H1 (cell line): ENCODE measurements around the gene FABP6. TPM values are rescaled to one million over a fixed set of nuclear protein-coding genes. Genes with fewer than 3 reads are reported as not detected.

Experiments used
- CTCF ChIA-PET: fragments of 300-600 bp; sonication (Branson Sonifier 250); formaldehyde crosslinking; loops from one replicate; lab custom pipeline; 2021; ENCODE audit not compliant: partially characterized antibody; lab: Charles Lee
- POLR2A ChIA-PET: fragments of 300-600 bp; sonication (Branson Sonifier 250); formaldehyde crosslinking; loops from one replicate; lab custom pipeline; 2021; ENCODE audit warnings: inconsistent platforms; ENCODE audit not compliant: partially characterized antibody; lab: Charles Lee
- DNase-seq, 2 experiments: peaks; one replicate each; pipeline versions ENCODE4 v3.0.0 to v3.0.0-alpha.2; 2010 to 2022; ENCODE audit warnings: low spot score in 2 of 2, low read depth in 1 of 2, mixed read lengths in 1 of 2
- FAIRE-seq: peaks from 2 replicates; lab custom pipeline; 2011; peaks lifted over from hg19 to GRCh38; lab: Jason Lieb, UNC
- H2AFZ ChIP-seq: 2 replicates; pipeline ENCODE4 v1.8.1; 2012; ENCODE audit warnings: low read length, inconsistent platforms
- H2AK5ac ChIP-seq: 2 replicates; pipeline ENCODE4 v1.6.1; 2013; ENCODE audit warnings: low read depth, low read length
- H2BK120ac ChIP-seq: replicated peaks from 2 replicates; pipeline ENCODE3; 2013; ENCODE audit warnings: low read depth, low read length, inconsistent platforms
- H2BK12ac ChIP-seq: 2 replicates; pipeline ENCODE4 v1.6.1; 2013; ENCODE audit warnings: low read depth, low read length
- H2BK15ac ChIP-seq: 2 replicates; pipeline ENCODE4 v1.6.1; 2013; ENCODE audit warnings: low read length
- H2BK20ac ChIP-seq: 2 replicates; pipeline ENCODE4 v1.6.1; 2013; ENCODE audit warnings: low read length
- H2BK5ac ChIP-seq: 2 replicates; pipeline ENCODE4 v1.6.1; 2013; ENCODE audit warnings: low read depth, low read length
- H3K14ac ChIP-seq: 2 replicates; pipeline ENCODE4 v1.6.1; 2013; ENCODE audit warnings: inconsistent platforms; ENCODE audit not compliant: insufficient read length
- H3K18ac ChIP-seq: 2 replicates; pipeline ENCODE4 v1.6.1; 2013; ENCODE audit warnings: low read length; ENCODE audit errors: extremely low read depth
- H3K23ac ChIP-seq: 2 replicates; pipeline ENCODE4 v1.6.1; 2013; ENCODE audit warnings: inconsistent platforms; ENCODE audit not compliant: insufficient read length
- H3K23me2 ChIP-seq: 2 replicates; pipeline ENCODE4 v1.6.1; 2013; ENCODE audit warnings: low read depth, low read length
- H3K27ac ChIP-seq: 2 replicates; pipeline ENCODE4 v1.6.1; 2011; ENCODE audit warnings: low read depth, low read length, inconsistent platforms
- H3K27me3 ChIP-seq, 4 experiments: replicated peaks in 1 of 4; 1 replicate in 1 of 4; 2 replicates in 3 of 4; pipeline versions ENCODE4 v1.6.1 to v1.8.1; 2011 to 2013; ENCODE audit warnings: low read length in 3 of 4, mild to moderate bottlenecking in 3 of 4, inconsistent platforms in 2 of 4, mixed read lengths in 2 of 4, moderate library complexity in 1 of 4; ENCODE audit not compliant: control insufficient read depth in 3 of 4, insufficient read depth in 3 of 4; ENCODE audit errors: extremely low read depth in 1 of 4
- H3K36me3 ChIP-seq, 4 experiments: 2 replicates each; pipeline versions ENCODE4 v1.6.1 to v1.8.1; 2011 to 2013; ENCODE audit warnings: mild to moderate bottlenecking in 4 of 4, low read length in 3 of 4, moderate library complexity in 2 of 4, control low read depth in 1 of 4, inconsistent platforms in 1 of 4; ENCODE audit not compliant: insufficient read depth in 4 of 4, control insufficient read depth in 2 of 4
- H3K4ac ChIP-seq: replicated peaks from 2 replicates; pipeline ENCODE3; 2013; ENCODE audit warnings: low read length, low read depth, mixed read lengths, inconsistent platforms; ENCODE audit not compliant: insufficient read length
- H3K4me1 ChIP-seq, 4 experiments: replicated peaks in 1 of 4; 1 replicate in 1 of 4; 2 replicates in 3 of 4; pipeline versions ENCODE4 v1.6.1 to v1.8.1; 2011 to 2013; ENCODE audit warnings: low read length in 3 of 4, inconsistent platforms in 2 of 4, mixed read lengths in 1 of 4; ENCODE audit not compliant: insufficient read depth in 4 of 4, control insufficient read depth in 3 of 4
- H3K4me2 ChIP-seq, 2 experiments: 2 replicates each; pipeline versions ENCODE4 v1.6.1 to v1.8.1; 2011 to 2013; ENCODE audit warnings: low read depth in 2 of 2, low read length in 2 of 2, control low read depth in 1 of 2, inconsistent platforms in 1 of 2, mild to moderate bottlenecking in 1 of 2; ENCODE audit not compliant: insufficient read depth in 1 of 2
- H3K4me3 ChIP-seq, 4 experiments: fragments of 200-600, 300-600 bp in 1 of 4; sonication (generic), shearing (Covaris generic), sonication (Bioruptor Twin) in 1 of 4; 2 replicates each; pipeline versions ENCODE4 v1.5.1 to v1.8.1; 2011 to 2016; ENCODE audit warnings: low read length in 4 of 4, low read depth in 3 of 4, control low read depth in 2 of 4, inconsistent platforms in 2 of 4, mild to moderate bottlenecking in 2 of 4, mixed read lengths in 1 of 4, moderate library complexity in 1 of 4; ENCODE audit not compliant: insufficient read depth in 2 of 4; ENCODE audit errors: extremely low read depth in 1 of 4
- H3K56ac ChIP-seq: replicated peaks from 2 replicates; pipeline ENCODE3; 2013; ENCODE audit warnings: low read depth, mild to moderate bottlenecking, mixed read lengths, low read length, inconsistent platforms; ENCODE audit not compliant: insufficient read length
- H3K79me1 ChIP-seq: 2 replicates; pipeline ENCODE4 v1.6.1; 2013; ENCODE audit warnings: low read depth, low read length, control low read depth
- H3K79me2 ChIP-seq, 2 experiments: 2 replicates each; pipeline versions ENCODE4 v1.6.1 to v1.8.1; 2012 to 2013; ENCODE audit warnings: low read length in 2 of 2, mild to moderate bottlenecking in 2 of 2, inconsistent platforms in 1 of 2; ENCODE audit not compliant: insufficient read depth in 2 of 2, control insufficient read depth in 1 of 2
- H3K9ac ChIP-seq, 4 experiments: replicated peaks in 1 of 4; 1 replicate in 1 of 4; 2 replicates in 3 of 4; pipeline versions ENCODE4 v1.6.1 to v1.8.1; 2011 to 2013; ENCODE audit warnings: low read depth in 3 of 4, low read length in 3 of 4, control low read depth in 2 of 4, mild to moderate bottlenecking in 2 of 4, moderate library complexity in 2 of 4, inconsistent platforms in 1 of 4; ENCODE audit errors: extremely low read depth in 1 of 4
- H3K9me3 ChIP-seq, 2 experiments: 2 replicates each; pipeline versions ENCODE4 v1.6.1 to v1.8.1; 2012 to 2013; ENCODE audit warnings: mild to moderate bottlenecking in 2 of 2, moderate library complexity in 2 of 2, control low read depth in 1 of 2, inconsistent platforms in 1 of 2, low read depth in 1 of 2, low read length in 1 of 2, mixed read lengths in 1 of 2; ENCODE audit not compliant: insufficient read depth in 2 of 2
- H4K20me1 ChIP-seq, 2 experiments: replicated peaks in 1 of 2; 2 replicates each; pipeline versions ENCODE3 to v1.8.1; 2011 to 2013; ENCODE audit warnings: inconsistent platforms in 2 of 2, low read length in 2 of 2, mild to moderate bottlenecking in 1 of 2; ENCODE audit not compliant: insufficient read depth in 2 of 2, control insufficient read depth in 1 of 2
- H4K5ac ChIP-seq: 2 replicates; pipeline ENCODE4 v1.6.1; 2013; ENCODE audit warnings: low read length, low read depth, mixed read lengths, inconsistent platforms; ENCODE audit not compliant: insufficient read length
- H4K8ac ChIP-seq: 2 replicates; pipeline ENCODE4 v1.8.0; 2013; ENCODE audit warnings: mild to moderate bottlenecking, moderate library complexity, low read length, inconsistent platforms; ENCODE audit not compliant: insufficient read depth; ENCODE audit errors: extremely low read depth
- H4K91ac ChIP-seq: replicated peaks from 2 replicates; pipeline ENCODE3; 2013; ENCODE audit warnings: low read length, mixed read lengths, inconsistent platforms; ENCODE audit not compliant: insufficient read length
- CHD2 ChIP-seq: IDR thresholded peaks from 2 replicates; pipeline ENCODE4 v1.6.1; 2012; ENCODE audit warnings: low read length, improper control_type of control experiment
- CTCF ChIP-seq, 3 experiments: IDR thresholded peaks; 1 replicate in 2 of 3; 2 replicates in 1 of 3; pipeline versions ENCODE4 v1.5.1 to v1.6.1; 2011; ENCODE audit warnings: low read length in 3 of 3, mild to moderate bottlenecking in 3 of 3, inconsistent platforms in 2 of 3, low read depth in 1 of 3, moderate library complexity in 1 of 3; ENCODE audit not compliant: insufficient read depth in 1 of 3; ENCODE audit errors: control extremely low read depth in 1 of 3
- EZH2 ChIP-seq: fragments of 200-600 bp; sonication (generic); IDR thresholded peaks from 2 replicates; pipeline ENCODE4 v1.7.1; 2012; ENCODE audit warnings: low read depth, mild to moderate bottlenecking, moderate library complexity, low read length, inconsistent platforms; ENCODE audit not compliant: severe bottlenecking
- JUN ChIP-seq: IDR thresholded peaks from 2 replicates; pipeline ENCODE4 v1.6.1; 2011; ENCODE audit warnings: low read depth, mild to moderate bottlenecking, improper control_type of control experiment, low read length
- KDM4A ChIP-seq: IDR thresholded peaks from one replicate; pipeline ENCODE4 v1.7.1; 2012; ENCODE audit warnings: low read depth, mild to moderate bottlenecking, moderate library complexity, low read length, inconsistent platforms; ENCODE audit not compliant: severe bottlenecking
- PHF8 ChIP-seq: fragments of 200-600 bp; sonication (generic); conservative IDR thresholded peaks from 2 replicates; pipeline ENCODE4 v1.7.1; 2012; ENCODE audit warnings: low read depth, mild to moderate bottlenecking, inconsistent platforms, low read length, moderate library complexity
- POLR2AphosphoS5 ChIP-seq: IDR thresholded peaks from 2 replicates; pipeline ENCODE4 v1.6.1; 2011; ENCODE audit warnings: low read depth, low read length
- RNF2 ChIP-seq: fragments of 200-900, 300-1000 bp; sonication (generic); IDR thresholded peaks from 2 replicates; pipeline ENCODE4 v1.7.1; 2016; ENCODE audit warnings: borderline replicate concordance, low read depth, mild to moderate bottlenecking, antibody characterized with exemption, low read length; ENCODE audit not compliant: poor library complexity, severe bottlenecking; ENCODE audit errors: missing control alignments
- SP1 ChIP-seq: IDR thresholded peaks from 2 replicates; pipeline ENCODE4 v1.6.1; 2011; ENCODE audit warnings: low read depth, low read length
- SP4 ChIP-seq: IDR thresholded peaks from 2 replicates; pipeline ENCODE4 v1.6.1; 2012; ENCODE audit warnings: low read length, inconsistent platforms
- SRF ChIP-seq: IDR thresholded peaks from 2 replicates; pipeline ENCODE4 v1.6.1; 2011; ENCODE audit warnings: mild to moderate bottlenecking, low read depth, low read length, moderate library complexity
- SUZ12 ChIP-seq: fragments of 200-600 bp; sonication (generic); IDR thresholded peaks from 2 replicates; pipeline ENCODE4 v1.6.1; 2012; ENCODE audit warnings: mild to moderate bottlenecking, inconsistent platforms, low read length, moderate library complexity, mixed read lengths
- WGBS, 2 experiments: shearing (Covaris generic) in 1 of 2; methylation state at CpG; one replicate each; pipeline versions ENCODE4 v1.1.6 to v1.1.7; 2013 to 2015; ENCODE audit warnings: low lambda C conversion rate in 2 of 2, mixed read lengths in 2 of 2, inconsistent platforms in 1 of 2, low coverage in 1 of 2, missing lambda C conversion rate in 1 of 2; ENCODE audit not compliant: insufficient replicate concordance in 2 of 2, insufficient coverage in 1 of 2, insufficient read length in 1 of 2; ENCODE audit errors: extremely low coverage in 1 of 2, missing lambda C conversion rate in 1 of 2; 5-methylcytosine and 5-hydroxymethylcytosine counted together
- polyA plus RNA-seq, 7 experiments: library from polyadenylated mRNA; depleted of rRNA in 3 of 7; stranded (reverse) in 5 of 7; unstranded in 2 of 7; fragments of >200 nt in 5 of 7; fragments of 200-250 nt in 2 of 7; gene quantifications; 1 replicate in 5 of 7; 2 replicates in 1 of 7; 4 replicates in 1 of 7; pipeline versions ENCODE4 v1.2.1 to v1.2.3, GENCODE V29; 2011 to 2013; ENCODE audit warnings: missing spikeins in 2 of 7, mixed read lengths in 2 of 7
- total RNA-seq: library from RNA; stranded (reverse); fragmentation: NEBNext Ultra II Directional; extraction: Animal tissue kit (Norgen Biotek cat#: 25700); gene quantifications from 2 replicates; pipeline ENCODE4 v1.2.1, GENCODE V29; 2021

FABP6 gene
- total and polyA plus RNA-seq, 2 of the 8 experiments (the other 6 are each of a cell fraction or from before 2014, with no cell fraction given), result 4.8 to 6.1 TPM

- H3K14ac ChIP-seq, result no peak overlapping the region
- no peak overlapping the region for H2BK120ac ChIP-seq
- 0 out of 4 replicates have a peak, but pooled peaks cover 0 to 4% of the 10 kb centered on the region in 2 experiments for H3K9me3 ChIP-seq
- ChIA-PET CTCF (interaction anchor here (0.7 to 29.3 kb wide), 3 partner anchors 8 to 101 kb away, joined by 3 to 362 read pairs (median 9); no protein-coding TSS in a partner anchor), POLR2A (no interaction called here)
- H3K27ac ChIP-seq, result no peak overlapping the region
- H4K20me1 ChIP-seq, result no peaks in the 10 kb centered on the region
- no peak overlapping the region for H3K23ac ChIP-seq
- H3K18ac ChIP-seq, result no peak overlapping the region
- no peak overlapping the region for H2AFZ ChIP-seq
- H2BK5ac ChIP-seq, result no peak overlapping the region
- no peaks in the 10 kb centered on the region for H3K27me3 ChIP-seq
- no peak overlapping the region for H3K4me2 ChIP-seq
- 0 out of 2 replicates have a peak overlapping the region, but pooled peaks have one; percentile 1 for H2BK15ac ChIP-seq
- WGBS, 2 experiments, result 75% methylated on average over 4 of the region's 5 CpGs; no CpG with 5 or more reads in 1 of the 2 experiments
- no peak overlapping the region for H3K56ac ChIP-seq
- no peak overlapping the region for H2AK5ac ChIP-seq
- no peak overlapping the region for H4K5ac ChIP-seq
- DNase-seq, result no peak
- no peak overlapping the region for H3K4ac ChIP-seq
- no peaks in the 10 kb centered on the region for H3K79me1 ChIP-seq
- no peak overlapping the region for H4K8ac ChIP-seq
- H3K4me3 ChIP-seq, result no peak overlapping the region
- H3K23me2 ChIP-seq, result no peaks in the 10 kb centered on the region; the same call in 1 of the 2 replicates
- H4K91ac ChIP-seq, result no peak overlapping the region
- no peak overlapping the region for H3K9ac ChIP-seq
- H3K79me2 ChIP-seq, result no peaks in the 10 kb centered on the region
- H2BK20ac ChIP-seq, result no peak overlapping the region
- no peak overlapping the region for H2BK12ac ChIP-seq
- no peak for FAIRE-seq
- no peaks in the 10 kb centered on the region for H3K36me3 ChIP-seq
- peaks cover 13 to 21% (median 14%) of the 10 kb centered on the region in 4 experiments for H3K4me1 ChIP-seq
- TF ChIP-seq SP1, result no peak
- no peak for TF ChIP-seq CHD2
- no peak for TF ChIP-seq SRF
- no peak for TF ChIP-seq POLR2AphosphoS5
- TF ChIP-seq PHF8, result no peak
- no peak for TF ChIP-seq JUN
- no peak for TF ChIP-seq SP4
- TF ChIP-seq RNF2, result no peak
- TF ChIP-seq SUZ12, result no peak
- TF ChIP-seq KDM4A, result no peak
- no peak for TF ChIP-seq EZH2
- no peak for TF ChIP-seq CTCF (IDR thresholded peaks at IDR 0.05; ENCODE audit: control extremely low read depth in 1 of 3, insufficient read depth in 1 of 3, low read depth in 1 of 3, low read length in 3 of 3)
Measured at GRCh38 chr5:160235731-160236130, 6.4 kb downstream of the FABP6 start.
